ENCODE results near the gene MED31.

Gene MED31

GRCh38 chr17:6683730-6684459, 32.5 kb upstream of the MED31 start:
- TF ChIP-seq TAF1 (IDR thresholded peaks at IDR 0.05; ENCODE audit: borderline replicate concordance, insufficient read depth, low read length), result no peak
- no peak for TF ChIP-seq SIN3A (IDR thresholded peaks at IDR 0.05; ENCODE audit: borderline replicate concordance, insufficient read depth, low read length)
- no peak for TF ChIP-seq POLR2AphosphoS5 (IDR thresholded peaks at IDR 0.05; ENCODE audit: low read depth, low read length)
- TF ChIP-seq REST (IDR thresholded peaks at IDR 0.05; ENCODE audit: insufficient read depth in 1 of 2, low read depth in 2 of 2, low read length in 2 of 2), result no peak
- TF ChIP-seq FOXP2 (optimal IDR thresholded peaks at IDR 0.05; ENCODE audit: borderline replicate concordance, extremely low read depth, extremely low read length, insufficient read depth), result no peak

GRCh38 chr17:6683081-6683684, 31.8 kb upstream of the MED31 start:
- TF ChIP-seq POLR2AphosphoS5 (IDR thresholded peaks at IDR 0.05; ENCODE audit: low read depth, low read length) (no peak), REST (IDR thresholded peaks at IDR 0.05; ENCODE audit: insufficient read depth in 1 of 2, low read depth in 2 of 2, low read length in 2 of 2) (no peak), SIN3A (IDR thresholded peaks at IDR 0.05; ENCODE audit: borderline replicate concordance, insufficient read depth, low read length) (no peak), FOXP2 (optimal IDR thresholded peaks at IDR 0.05; ENCODE audit: borderline replicate concordance, extremely low read depth, extremely low read length, insufficient read depth) (no peak), TAF1 (IDR thresholded peaks at IDR 0.05; ENCODE audit: borderline replicate concordance, insufficient read depth, low read length) (no peak)

GRCh38 chr17:6682339-6682738, 30.9 kb upstream of the MED31 start:
- TF ChIP-seq TAF1 (IDR thresholded peaks at IDR 0.05; ENCODE audit: borderline replicate concordance, insufficient read depth, low read length) (no peak), REST (IDR thresholded peaks at IDR 0.05; ENCODE audit: insufficient read depth in 1 of 2, low read depth in 2 of 2, low read length in 2 of 2) (no peak), SIN3A (IDR thresholded peaks at IDR 0.05; ENCODE audit: borderline replicate concordance, insufficient read depth, low read length) (no peak), FOXP2 (optimal IDR thresholded peaks at IDR 0.05; ENCODE audit: borderline replicate concordance, extremely low read depth, extremely low read length, insufficient read depth) (no peak), POLR2AphosphoS5 (IDR thresholded peaks at IDR 0.05; ENCODE audit: low read depth, low read length) (no peak)

GRCh38 chr17:6681671-6682070, 30.3 kb upstream of the MED31 start:
- TF ChIP-seq POLR2AphosphoS5 (IDR thresholded peaks at IDR 0.05; ENCODE audit: low read depth, low read length), result no peak
- TF ChIP-seq TAF1 (IDR thresholded peaks at IDR 0.05; ENCODE audit: borderline replicate concordance, insufficient read depth, low read length), result no peak
- no peak for TF ChIP-seq REST (IDR thresholded peaks at IDR 0.05; ENCODE audit: insufficient read depth in 1 of 2, low read depth in 2 of 2, low read length in 2 of 2)
- no peak for TF ChIP-seq SIN3A (IDR thresholded peaks at IDR 0.05; ENCODE audit: borderline replicate concordance, insufficient read depth, low read length)
- TF ChIP-seq FOXP2 (optimal IDR thresholded peaks at IDR 0.05; ENCODE audit: borderline replicate concordance, extremely low read depth, extremely low read length, insufficient read depth), result no peak
